ENCODE measurements around the gene STX8.

The STX8 gene

GRCh38 chr17:9237661-9238301, 337.8 kb downstream of the STX8 start:
- TF ChIP-seq CTCF (conservative IDR thresholded peaks at IDR 0.05) = no peak
- no peak overlapping the region for H3K27ac ChIP-seq

GRCh38 chr17:9237053-9237410, 338.6 kb downstream of the STX8 start:
- TF ChIP-seq CTCF (conservative IDR thresholded peaks at IDR 0.05) = no peak
- no peak overlapping the region for H3K27ac ChIP-seq

GRCh38 chr17:9236286-9237052, 339.2 kb downstream of the STX8 start:
- H3K27ac ChIP-seq = no peak overlapping the region

GRCh38 chr17:9235346-9235745, 340.3 kb downstream of the STX8 start:
- no peak for TF ChIP-seq CTCF (conservative IDR thresholded peaks at IDR 0.05)
- H3K27ac ChIP-seq = no peak overlapping the region

More at GRCh38 chr17:9236286-9237052, 339.2 kb downstream of the STX8 start:
- TF ChIP-seq CTCF (conservative IDR thresholded peaks at IDR 0.05) = no peak

- no peak for TF ChIP-seq CTCF (conservative IDR thresholded peaks at IDR 0.05)
- H3K27ac ChIP-seq = no peak overlapping the region
Measured at GRCh38 chr17:9234389-9234945, 341.2 kb downstream of the STX8 start.

GRCh38 chr17:9233761-9234160, 341.9 kb downstream of the STX8 start:
- no peak for TF ChIP-seq CTCF (conservative IDR thresholded peaks at IDR 0.05)
- no peak overlapping the region for H3K27ac ChIP-seq

GRCh38 chr17:9233271-9233599, 342.4 kb downstream of the STX8 start:
- TF ChIP-seq CTCF (conservative IDR thresholded peaks at IDR 0.05) = no peak
- H3K27ac ChIP-seq = no peak overlapping the region

Measured in VCaP (cell line).